H9 (cell line): ENCODE measurements around the gene MAPK4. TPM values are rescaled to one million over a fixed set of nuclear protein-coding genes. Genes with fewer than 3 reads are reported as not detected.
"Not testable (repeated sequence)": the region's sequence is repeated elsewhere in the genome, so short reads cannot be mapped to it uniquely, and the experiment has no call there.

Source experiments
- DNase-seq: peaks from one replicate; pipeline ENCODE4 v3.0.0-alpha.2; 2017
- H2AFZ ChIP-seq: one replicate; pipeline ENCODE4 v1.6.1; 2013; ENCODE audit warnings: mild to moderate bottlenecking, low read length, control low read depth, moderate library complexity
- H2AK5ac ChIP-seq: 2 replicates; pipeline ENCODE4 v1.6.1; 2013; ENCODE audit warnings: low read length, control low read depth, mixed read lengths; ENCODE audit not compliant: insufficient read length
- H2BK120ac ChIP-seq: one replicate; pipeline ENCODE4 v1.6.1; 2013; ENCODE audit warnings: low read depth, mild to moderate bottlenecking, low read length, control low read depth, inconsistent platforms; ENCODE audit not compliant: poor library complexity, severe bottlenecking
- H2BK12ac ChIP-seq: 2 replicates; pipeline ENCODE4 v1.6.1; 2013; ENCODE audit warnings: low read length, control low read depth, mixed read lengths, low read depth; ENCODE audit not compliant: insufficient read length
- H2BK15ac ChIP-seq: 2 replicates; pipeline ENCODE4 v1.6.1; 2013; ENCODE audit warnings: low read depth, low read length, control low read depth
- H2BK20ac ChIP-seq: one replicate; pipeline ENCODE4 v1.6.1; 2013; ENCODE audit warnings: low read depth, mild to moderate bottlenecking, low read length, control low read depth, inconsistent platforms; ENCODE audit not compliant: poor library complexity, severe bottlenecking
- H2BK5ac ChIP-seq: 2 replicates; pipeline ENCODE4 v1.6.1; 2013; ENCODE audit warnings: low read length, control low read depth, mixed read lengths; ENCODE audit not compliant: insufficient read length
- H3K14ac ChIP-seq: 2 replicates; pipeline ENCODE4 v1.6.1; 2013; ENCODE audit warnings: low read length, control low read depth; ENCODE audit not compliant: insufficient read depth
- H3K18ac ChIP-seq: 2 replicates; pipeline ENCODE4 v1.6.1; 2013; ENCODE audit warnings: low read depth, mild to moderate bottlenecking, mixed read lengths, low read length, control low read depth; ENCODE audit not compliant: insufficient read length
- H3K23ac ChIP-seq: 2 replicates; pipeline ENCODE4 v1.6.1; 2013; ENCODE audit warnings: low read length, control low read depth, mixed read lengths, low read depth; ENCODE audit not compliant: insufficient read length
- H3K23me2 ChIP-seq: 2 replicates; pipeline ENCODE4 v1.6.1; 2013; ENCODE audit warnings: low read depth, mild to moderate bottlenecking, mixed read lengths, low read length, control low read depth; ENCODE audit not compliant: insufficient read length, poor library complexity, severe bottlenecking
- H3K27ac ChIP-seq: 2 replicates; pipeline ENCODE4 v1.5.1; 2013; ENCODE audit warnings: low read length, control low read depth, mixed read lengths, low read depth; ENCODE audit not compliant: insufficient read length
- H3K27me3 ChIP-seq: 2 replicates; pipeline ENCODE4 v1.6.1; 2013; ENCODE audit warnings: low read length, control low read depth, inconsistent platforms; ENCODE audit not compliant: insufficient read depth
- H3K4ac ChIP-seq: 2 replicates; pipeline ENCODE4 v1.6.1; 2013; ENCODE audit warnings: low read depth, mild to moderate bottlenecking, control low read depth, inconsistent platforms, low read length, moderate library complexity
- H3K4me1 ChIP-seq: 2 replicates; pipeline ENCODE4 v1.6.1; 2013; ENCODE audit warnings: low read length, control low read depth, inconsistent platforms; ENCODE audit not compliant: insufficient read depth
- H3K4me2 ChIP-seq: 2 replicates; pipeline ENCODE4 v1.6.1; 2013; ENCODE audit warnings: low read length, control low read depth, mixed read lengths; ENCODE audit not compliant: insufficient read length, insufficient read depth
- H3K56ac ChIP-seq: 2 replicates; pipeline ENCODE4 v1.6.1; 2013; ENCODE audit warnings: low read depth, mild to moderate bottlenecking, mixed read lengths, low read length, control low read depth; ENCODE audit not compliant: insufficient read length
- H3K79me1 ChIP-seq: 2 replicates; pipeline ENCODE4 v1.6.1; 2013; ENCODE audit warnings: low read depth, mild to moderate bottlenecking, moderate library complexity, low read length, control low read depth, inconsistent platforms; ENCODE audit not compliant: insufficient read depth, poor library complexity, severe bottlenecking
- H3K79me2 ChIP-seq: 2 replicates; pipeline ENCODE4 v1.6.1; 2013; ENCODE audit warnings: low read length, control low read depth, inconsistent platforms; ENCODE audit not compliant: insufficient read depth
- H3K9ac ChIP-seq: 2 replicates; pipeline ENCODE4 v1.6.1; 2013; ENCODE audit warnings: low read length, control low read depth, mixed read lengths; ENCODE audit not compliant: insufficient read length; ENCODE audit errors: extremely low read depth
- H3K9me3 ChIP-seq: one replicate; pipeline ENCODE4 v1.6.1; 2013; ENCODE audit warnings: low read depth, low read length, inconsistent platforms; ENCODE audit not compliant: control insufficient read depth
- H3T11ph ChIP-seq: one replicate; pipeline ENCODE4 v1.6.1; 2013; ENCODE audit warnings: mild to moderate bottlenecking, low read length, control low read depth, inconsistent platforms
- H4K20me1 ChIP-seq: one replicate; pipeline ENCODE4 v1.6.1; 2013; ENCODE audit not compliant: control insufficient read depth, insufficient read length, insufficient read depth
- H4K5ac ChIP-seq: 2 replicates; pipeline ENCODE4 v1.6.1; 2013; ENCODE audit warnings: low read depth, mild to moderate bottlenecking, mixed read lengths, low read length, control low read depth; ENCODE audit not compliant: insufficient read length
- H4K8ac ChIP-seq: replicated peaks from 2 replicates; pipeline ENCODE4 v1.6.1; 2013; ENCODE audit warnings: low read length, control low read depth, mixed read lengths, low read depth; ENCODE audit not compliant: insufficient read length
- H4K91ac ChIP-seq: 2 replicates; pipeline ENCODE4 v1.6.1; 2013; ENCODE audit warnings: low read depth, mild to moderate bottlenecking, moderate library complexity, mixed read lengths, low read length, control low read depth; ENCODE audit not compliant: insufficient read length
- H3K27ac Mint-ChIP-seq, 3 experiments: 2 replicates in 2 of 3; 3 replicates in 1 of 3; pipeline ENCODE4 v1.8.0; 2020 to 2021; ENCODE audit warnings: mixed read lengths in 3 of 3, mild to moderate bottlenecking in 1 of 3, moderate library complexity in 1 of 3
- H3K27me3 Mint-ChIP-seq: 2 replicates; pipeline ENCODE4 v1.8.0; 2021; ENCODE audit warnings: low read depth, mild to moderate bottlenecking, moderate library complexity, mixed read lengths
- H3K36me3 Mint-ChIP-seq, 3 experiments: 2 replicates in 2 of 3; 3 replicates in 1 of 3; pipeline ENCODE4 v1.8.0; 2020 to 2021; ENCODE audit warnings: low read depth in 3 of 3, mixed read lengths in 3 of 3; ENCODE audit not compliant: insufficient read depth in 1 of 3
- H3K4me1 Mint-ChIP-seq, 2 experiments: 2 replicates each; pipeline ENCODE4 v1.8.0; 2020; ENCODE audit warnings: mixed read lengths in 2 of 2
- H3K4me3 Mint-ChIP-seq, 2 experiments: 2 replicates in 1 of 2; 3 replicates in 1 of 2; pipeline ENCODE4 v1.8.0; 2020 to 2021; ENCODE audit warnings: mild to moderate bottlenecking in 2 of 2, mixed read lengths in 2 of 2, moderate library complexity in 1 of 2
- H3K9me3 Mint-ChIP-seq, 2 experiments: 2 replicates in 1 of 2; 3 replicates in 1 of 2; pipeline ENCODE4 v1.8.0; 2020; ENCODE audit warnings: mild to moderate bottlenecking in 2 of 2, mixed read lengths in 2 of 2, moderate library complexity in 1 of 2
- WGBS: extraction: QIAGEN DNeasy Blood & Tissue Kit; methylation state at CpG from one replicate; pipeline ENCODE4 v1.1.7; 2013; ENCODE audit warnings: missing lambda C conversion rate, low lambda C conversion rate, mixed read lengths; ENCODE audit not compliant: insufficient read length; ENCODE audit errors: extremely low coverage; 5-methylcytosine and 5-hydroxymethylcytosine counted together
- total RNA-seq: library from RNA; stranded (reverse); gene quantifications from 2 replicates; pipeline ENCODE4 v1.2.1, GENCODE V29; 2021
- TF ChIP-seq, protein P1 (sequence below): fragments of 200-600 bp; sonication (generic); conservative IDR thresholded peaks from 3 replicates; pipeline ENCODE4 v1.8.0; 2021; ENCODE audit warnings: antibody characterized with exemption, mild to moderate bottlenecking

MAPK4 gene
- total RNA-seq, 1 experiment from 2014 or later, result 1.6 TPM

GRCh38 chr18:50560681-50561629 is 1.1 kb downstream of the MAPK4 start:
- H2AFZ ChIP-seq, result no peak overlapping the region
- H2BK20ac ChIP-seq, result no peak overlapping the region
- H2BK5ac ChIP-seq, result no peak overlapping the region
- H2BK15ac ChIP-seq, result no peak overlapping the region
- no peaks in the 10 kb centered on the region for H4K20me1 ChIP-seq
- no peak overlapping the region for H3K56ac ChIP-seq
- no peaks in the 10 kb centered on the region for H3K4me1 ChIP-seq
- no peak overlapping the region for H4K91ac ChIP-seq
- Mint-ChIP-seq H3K9me3 (peaks cover 2 to 3% of the 10 kb centered on the region in 2 experiments; a peak in 4 of 5 replicates), H3K36me3 (peaks cover 0 to 3% (median 0%) of the 10 kb centered on the region in 3 experiments; a peak in 2 of 7 replicates), H3K27me3 (peaks cover 76% of the 10 kb centered on the region), H3K4me3 (peak overlapping the region; percentile 68 to 85), H3K27ac (no peak overlapping the region), H3K4me1 (peaks cover 17 to 19% of the 10 kb centered on the region in 2 experiments)
- H3K14ac ChIP-seq, result no peak overlapping the region
- no CpG with 5 or more reads among the region's 49 CpGs for whole genome bisulfite sequencing
- peaks cover 13% of the 10 kb centered on the region for H3K23me2 ChIP-seq
- no peaks in the 10 kb centered on the region for H3K79me1 ChIP-seq
- no peak overlapping the region for H3K4ac ChIP-seq
- no peaks in the 10 kb centered on the region for H3K9me3 ChIP-seq
- no peak overlapping the region for H2AK5ac ChIP-seq
- H4K5ac ChIP-seq, result no peak overlapping the region
- no peak overlapping the region for H3T11ph ChIP-seq
- H3K9ac ChIP-seq, result peak overlapping the region; percentile 26
- H3K18ac ChIP-seq, result no peak overlapping the region
- no peak overlapping the region for H3K23ac ChIP-seq
- no peaks in the 10 kb centered on the region for H3K79me2 ChIP-seq
- TF ChIP-seq, protein P1, sequence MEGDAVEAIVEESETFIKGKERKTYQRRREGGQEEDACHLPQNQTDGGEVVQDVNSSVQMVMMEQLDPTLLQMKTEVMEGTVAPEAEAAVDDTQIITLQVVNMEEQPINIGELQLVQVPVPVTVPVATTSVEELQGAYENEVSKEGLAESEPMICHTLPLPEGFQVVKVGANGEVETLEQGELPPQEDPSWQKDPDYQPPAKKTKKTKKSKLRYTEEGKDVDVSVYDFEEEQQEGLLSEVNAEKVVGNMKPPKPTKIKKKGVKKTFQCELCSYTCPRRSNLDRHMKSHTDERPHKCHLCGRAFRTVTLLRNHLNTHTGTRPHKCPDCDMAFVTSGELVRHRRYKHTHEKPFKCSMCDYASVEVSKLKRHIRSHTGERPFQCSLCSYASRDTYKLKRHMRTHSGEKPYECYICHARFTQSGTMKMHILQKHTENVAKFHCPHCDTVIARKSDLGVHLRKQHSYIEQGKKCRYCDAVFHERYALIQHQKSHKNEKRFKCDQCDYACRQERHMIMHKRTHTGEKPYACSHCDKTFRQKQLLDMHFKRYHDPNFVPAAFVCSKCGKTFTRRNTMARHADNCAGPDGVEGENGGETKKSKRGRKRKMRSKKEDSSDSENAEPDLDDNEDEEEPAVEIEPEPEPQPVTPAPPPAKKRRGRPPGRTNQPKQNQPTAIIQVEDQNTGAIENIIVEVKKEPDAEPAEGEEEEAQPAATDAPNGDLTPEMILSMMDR, result no peak
- no peak overlapping the region for H2BK120ac ChIP-seq
- H4K8ac ChIP-seq, result no peak overlapping the region
- no peak overlapping the region for H2BK12ac ChIP-seq
- peak overlapping the region; percentile 87 for H3K4me2 ChIP-seq
- H3K27ac ChIP-seq, result no peak overlapping the region
- H3K27me3 ChIP-seq, result peaks cover 25% of the 10 kb centered on the region
- DNase-seq, result peak; percentile 46

GRCh38 chr18:50562258-50562657 is 2.4 kb downstream of the MAPK4 start:
- not testable (repeated sequence) for H2BK15ac ChIP-seq, H3K79me1 ChIP-seq, H2BK12ac ChIP-seq, H3K9me3 Mint-ChIP-seq, H4K5ac ChIP-seq, H4K20me1 ChIP-seq, H3T11ph ChIP-seq, H2BK5ac ChIP-seq, DNase-seq, H2BK120ac ChIP-seq, H4K91ac ChIP-seq, H3K4me1 ChIP-seq, H3K27ac Mint-ChIP-seq, H3K36me3 Mint-ChIP-seq, H2AFZ ChIP-seq, H3K18ac ChIP-seq, H3K79me2 ChIP-seq, H3K27ac ChIP-seq, H3K56ac ChIP-seq, H3K14ac ChIP-seq, H4K8ac ChIP-seq, H2AK5ac ChIP-seq, H3K23ac ChIP-seq, H3K4me3 Mint-ChIP-seq, H3K4me2 ChIP-seq, H3K9ac ChIP-seq, H3K4ac ChIP-seq, H3K9me3 ChIP-seq, H2BK20ac ChIP-seq
- peaks cover 13% of the 10 kb centered on the region for H3K23me2 ChIP-seq
- peaks cover 63% of the 10 kb centered on the region for H3K27me3 Mint-ChIP-seq
- peaks cover 17 to 19% of the 10 kb centered on the region in 2 experiments for H3K4me1 Mint-ChIP-seq
- WGBS, result no CpG with 5 or more reads among the region's 1 CpG
- peaks cover 25% of the 10 kb centered on the region for H3K27me3 ChIP-seq
